ENCODE measurements around the gene EHMT1.
"Not testable (repeated sequence)": the region's sequence is repeated elsewhere in the genome, so short reads cannot be mapped to it uniquely, and the experiment has no call there.

The EHMT1 gene

GRCh38 chr9:137619240-137620047 lies 639 bp downstream of the EHMT1 start:
- DNase-seq: peak; percentile 32

- no peak for DNase-seq
These were observed 1.2 kb downstream of the EHMT1 start for GRCh38 chr9:137620048-137620405.

GRCh38 chr9:137620581-137620980 lies 1.8 kb downstream of the EHMT1 start:
- DNase-seq: no peak

GRCh38 chr9:137621131-137621757 lies 2.4 kb downstream of the EHMT1 start:
- no peak for DNase-seq

GRCh38 chr9:137622211-137622610 lies 3.4 kb downstream of the EHMT1 start:
- DNase-seq: not testable (repeated sequence)

GRCh38 chr9:137626464-137626863 lies 7.7 kb downstream of the EHMT1 start:
- DNase-seq: no peak

- DNase-seq: not testable (repeated sequence)
These were observed 8.6 kb downstream of the EHMT1 start for GRCh38 chr9:137627406-137627805.

- no peak for DNase-seq
These were observed 11.3 kb downstream of the EHMT1 start for GRCh38 chr9:137630126-137630525.

GRCh38 chr9:137630679-137631078 lies 11.9 kb downstream of the EHMT1 start:
- DNase-seq: no peak

- DNase-seq: no peak
These were observed 12.8 kb downstream of the EHMT1 start for GRCh38 chr9:137631345-137632229.

GRCh38 chr9:137632230-137633161 lies 13.7 kb downstream of the EHMT1 start:
- no peak for DNase-seq

GRCh38 chr9:137634016-137634415 lies 15.2 kb downstream of the EHMT1 start:
- DNase-seq: no peak

GRCh38 chr9:137638680-137639079 lies 19.9 kb downstream of the EHMT1 start:
- DNase-seq: no peak

- DNase-seq: no peak
These were observed 20.7 kb downstream of the EHMT1 start for GRCh38 chr9:137639303-137640051.

- no peak for DNase-seq
These were observed 22.1 kb downstream of the EHMT1 start for GRCh38 chr9:137640862-137641261.

- DNase-seq: no peak
These were observed 23.4 kb downstream of the EHMT1 start for GRCh38 chr9:137642118-137642601.

- no peak for DNase-seq
These were observed 24.1 kb downstream of the EHMT1 start for GRCh38 chr9:137642892-137643291.

- DNase-seq: no peak
These were observed 25.1 kb downstream of the EHMT1 start for GRCh38 chr9:137643921-137644320.

- no peak for DNase-seq
These were observed 26.4 kb downstream of the EHMT1 start for GRCh38 chr9:137645211-137645610.

- no peak for DNase-seq
These were observed 27.5 kb downstream of the EHMT1 start for GRCh38 chr9:137646341-137646740.

GRCh38 chr9:137647096-137647714 lies 28.4 kb downstream of the EHMT1 start:
- DNase-seq: no peak
